HCT116 (cell line): ENCODE results near the gene ROR2. TPM values are rescaled to one million over a fixed set of nuclear protein-coding genes. Genes with fewer than 3 reads are reported as not detected.

Source experiments
- ATAC-seq: fragments of 200-7000 bp; cut with Tn5 transposase; 2 replicates; pipeline ENCODE4 v1.9.1; 2020; ENCODE audit warnings: mild to moderate bottlenecking, moderate library complexity
- BruUV-seq: library from RNA; stranded (reverse); fragments of 400-500 nt; replicated peaks from 2 replicates; lab custom pipeline; 2021; lab: Mats Ljungman, UMichigan
- CTCF ChIA-PET: fragments of 300-600 bp; sonication (Branson Sonifier 250); formaldehyde crosslinking; loops from one replicate; lab custom pipeline; 2021; ENCODE audit warnings: antibody characterized with exemption; lab: Charles Lee
- POLR2A ChIA-PET: fragments of 300-600, 350-600 bp; sonication (Branson Sonifier 250); formaldehyde crosslinking; loops from one replicate; lab custom pipeline; 2021; ENCODE audit warnings: antibody characterized with exemption; lab: Charles Lee
- RAD21 ChIA-PET, 2 experiments: fragments of 300-600 bp; sonication (Branson Sonifier 250); formaldehyde crosslinking; loops; one replicate each; lab custom pipeline; 2023; ENCODE audit warnings: low total read pairs in 2 of 2; ENCODE audit not compliant: uncharacterized antibody in 2 of 2, unreplicated experiment in 2 of 2, low non-redundant PET in 1 of 2; lab: Charles Lee
- DNase-seq: peaks from one replicate; pipeline ENCODE4 v3.0.0-alpha.2; 2010; ENCODE audit warnings: low read depth, low spot score
- H2AFZ ChIP-seq: fragments of 200-600 bp; shearing (Covaris generic), sonication (generic); 2 replicates; pipeline ENCODE4 v1.6.1; 2017; ENCODE audit warnings: low read depth, mixed run types, mixed read lengths, antibody characterized with exemption, low read length; ENCODE audit not compliant: poor library complexity, severe bottlenecking
- H3K27ac ChIP-seq: 2 replicates; pipeline ENCODE4 v1.5.1; 2012; ENCODE audit warnings: low read depth, low read length
- H3K27me3 ChIP-seq: fragments of 200-600 bp; sonication (generic); 2 replicates; pipeline ENCODE4 v1.6.1; 2016; ENCODE audit warnings: mixed run types, low read length, mixed read lengths; ENCODE audit not compliant: insufficient read depth
- H3K36me3 ChIP-seq, 2 experiments: fragments of 200-500 bp in 1 of 2; fragments of 200-600 bp in 1 of 2; sonication (Bioruptor generic) in 1 of 2; sonication (generic) in 1 of 2; 2 replicates each; pipeline versions ENCODE4 v1.5.1 to v1.6.1; 2014 to 2016; ENCODE audit warnings: low read length in 2 of 2, inconsistent platforms in 1 of 2, mixed read lengths in 1 of 2, mixed run types in 1 of 2; ENCODE audit not compliant: insufficient read depth in 2 of 2, control insufficient read depth in 1 of 2
- H3K4me1 ChIP-seq, 2 experiments: fragments of 200-600 bp in 1 of 2; sonication (generic) in 1 of 2; 2 replicates each; pipeline versions ENCODE4 v1.5.1 to v1.6.1; 2012 to 2017; ENCODE audit warnings: low read length in 2 of 2, inconsistent platforms in 1 of 2, mild to moderate bottlenecking in 1 of 2, mixed read lengths in 1 of 2, mixed run types in 1 of 2, moderate library complexity in 1 of 2; ENCODE audit not compliant: insufficient read depth in 2 of 2, control insufficient read depth in 1 of 2
- H3K4me2 ChIP-seq: fragments of 200-600 bp; sonication (generic); 2 replicates; pipeline ENCODE4 v1.6.1; 2017; ENCODE audit warnings: mixed run types, low read length, mixed read lengths
- H3K4me3 ChIP-seq, 2 experiments: fragments of 200-600 bp in 1 of 2; sonication (generic) in 1 of 2; replicated peaks in 1 of 2; 2 replicates each; pipeline ENCODE4 v1.5.1; 2011 to 2016; ENCODE audit warnings: low read length in 2 of 2, control low read depth in 1 of 2, low read depth in 1 of 2, mild to moderate bottlenecking in 1 of 2, mixed read lengths in 1 of 2, mixed run types in 1 of 2
- H3K79me2 ChIP-seq: fragments of 200-600 bp; sonication (generic); 2 replicates; pipeline ENCODE4 v1.6.1; 2017; ENCODE audit warnings: mild to moderate bottlenecking, mixed run types, low read length, moderate library complexity, mixed read lengths; ENCODE audit not compliant: insufficient read depth
- H3K9ac ChIP-seq: fragments of 200-600 bp; sonication (generic); 2 replicates; pipeline ENCODE4 v1.6.1; 2016; ENCODE audit warnings: low read length, mixed read lengths
- H3K9me2 ChIP-seq: fragments of 200-600 bp; sonication (generic), shearing (Covaris generic); 2 replicates; pipeline ENCODE4 v1.6.1; 2017; ENCODE audit warnings: mixed run types, mild to moderate bottlenecking, moderate library complexity; ENCODE audit not compliant: insufficient read depth
- H3K9me3 ChIP-seq, 2 experiments: fragments of 200-500 bp in 1 of 2; fragments of 200-600 bp in 1 of 2; sonication (Bioruptor generic) in 1 of 2; sonication (generic) in 1 of 2; 2 replicates each; pipeline ENCODE4 v1.6.1; 2014 to 2017; ENCODE audit warnings: low read length in 2 of 2, mixed read lengths in 2 of 2, inconsistent platforms in 1 of 2, low read depth in 1 of 2, mild to moderate bottlenecking in 1 of 2, mixed run types in 1 of 2, moderate library complexity in 1 of 2; ENCODE audit not compliant: control insufficient read depth in 1 of 2, insufficient read depth in 1 of 2
- H4K20me1 ChIP-seq: fragments of 200-600 bp; sonication (generic), shearing (Covaris generic); 2 replicates; pipeline ENCODE4 v1.6.1; 2017; ENCODE audit warnings: mixed run types, mild to moderate bottlenecking, moderate library complexity; ENCODE audit not compliant: insufficient read depth
- CBX3 ChIP-seq: IDR thresholded peaks from 2 replicates; pipeline ENCODE4 v1.6.1; 2012; ENCODE audit warnings: low read depth
- EZH2 ChIP-seq: fragments of 200-600 bp; sonication (generic); IDR thresholded peaks from 2 replicates; pipeline ENCODE4 v1.6.1; 2017; ENCODE audit warnings: antibody characterized with exemption, mixed run types
- EZH2phosphoT487 ChIP-seq: fragments of 200-600 bp; IDR thresholded peaks from 2 replicates; pipeline ENCODE4 v1.6.1; 2018; ENCODE audit warnings: antibody characterized with exemption, borderline replicate concordance
- FOSL1 ChIP-seq: IDR thresholded peaks from 2 replicates; pipeline ENCODE4 v1.6.1; 2012; ENCODE audit warnings: low read depth
- JUND ChIP-seq: IDR thresholded peaks from 2 replicates; pipeline ENCODE4 v1.6.1; 2012
- POLR2A ChIP-seq: IDR thresholded peaks from 2 replicates; pipeline ENCODE4 v1.7.0; 2011; ENCODE audit warnings: borderline replicate concordance; ENCODE audit not compliant: insufficient read depth, insufficient read length; ENCODE audit errors: extremely low read depth
- POLR2AphosphoS5 ChIP-seq: IDR thresholded peaks from 2 replicates; pipeline ENCODE4 v1.6.1; 2011; ENCODE audit warnings: mild to moderate bottlenecking, low read depth, low read length, moderate library complexity
- RAD21 ChIP-seq: IDR thresholded peaks from 2 replicates; pipeline ENCODE4 v1.6.1; 2012; ENCODE audit warnings: low read depth, mild to moderate bottlenecking
- SIN3A ChIP-seq: IDR thresholded peaks from 2 replicates; pipeline ENCODE4 v1.6.1; 2012; ENCODE audit warnings: low read depth
- SP1 ChIP-seq: IDR thresholded peaks from 2 replicates; pipeline ENCODE4 v1.6.1; 2012; ENCODE audit warnings: low read depth
- SRF ChIP-seq: IDR thresholded peaks from 2 replicates; pipeline ENCODE4 v1.6.1; 2012; ENCODE audit warnings: low read depth
- TCF7L2 ChIP-seq: IDR thresholded peaks from 2 replicates; pipeline ENCODE4 v1.7.0; 2011; ENCODE audit warnings: borderline replicate concordance, inconsistent platforms; ENCODE audit not compliant: insufficient read depth, insufficient read length; ENCODE audit errors: extremely low read depth
- ZFX ChIP-seq: fragments of 450-650 bp; IDR thresholded peaks from 2 replicates; pipeline ENCODE4 v1.6.1; 2017
- ZNF274 ChIP-seq: fragments of 200-500 bp; sonication (Bioruptor generic); IDR thresholded peaks from 2 replicates; pipeline ENCODE4 v1.6.1; 2014; ENCODE audit warnings: mild to moderate bottlenecking, low read depth, low read length, inconsistent platforms
- intact Hi-C: fragments of 100-400 bp; cut with micrococcal nuclease; formaldehyde crosslinking; loops from 2 replicates; pipeline ENCODE4 v1.10.0; 2022
- total RNA-seq: library from RNA; stranded (reverse); gene quantifications from one replicate; pipeline ENCODE4 v1.2.1, GENCODE V29; 2021; ENCODE audit not compliant: unreplicated experiment
- TF ChIP-seq, protein P1 (sequence below): IDR thresholded peaks from 2 replicates; pipeline ENCODE4 v1.6.1; 2012
- TF ChIP-seq, protein P2 (sequence below): IDR thresholded peaks from 2 replicates; pipeline ENCODE4 v1.6.1; 2012
- TF ChIP-seq, protein P3 (sequence below): IDR thresholded peaks from 2 replicates; pipeline ENCODE4 v1.6.1; 2011; ENCODE audit warnings: mild to moderate bottlenecking, low read length, moderate library complexity; ENCODE audit not compliant: insufficient replicate concordance; ENCODE audit errors: extremely low read depth
- TF ChIP-seq, protein P4 (sequence below): IDR thresholded peaks from 2 replicates; pipeline ENCODE4 v1.6.1; 2012; ENCODE audit warnings: low read depth

ROR2 gene
- total RNA-seq, 1 experiment from 2014 or later, result 15.7 TPM

DNA sequence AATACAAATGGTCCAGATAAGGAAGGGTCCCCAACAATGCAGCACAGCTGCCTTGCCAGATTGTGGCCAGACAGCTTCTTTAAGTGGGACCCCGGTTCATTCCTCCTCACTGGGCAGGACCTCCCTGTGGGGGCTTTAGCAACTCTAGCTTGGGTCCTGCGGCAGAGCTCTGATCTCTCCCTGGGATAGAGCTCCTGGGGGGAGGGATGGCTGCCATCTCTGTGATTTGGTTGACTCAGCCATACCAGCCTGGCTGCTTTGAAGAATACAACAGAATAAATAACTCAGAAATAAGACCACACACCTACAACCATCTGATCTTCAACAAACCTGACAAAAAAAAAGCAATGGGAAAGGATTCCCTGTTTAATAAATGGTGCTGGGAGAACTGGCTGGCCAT lies 22.7 kb upstream of the ROR2 start:
- Histone ChIP-seq H3K9me2 (no peaks in the 10 kb centered on the region), H3K4me2 (no peak overlapping the region), H3K27me3 (no peaks in the 10 kb centered on the region), H3K9ac (no peak overlapping the region), H3K9me3 (no peaks in the 10 kb centered on the region), H3K79me2 (no peaks in the 10 kb centered on the region), H2AFZ (no peak overlapping the region), H3K4me1 (no peaks in the 10 kb centered on the region), H3K36me3 (no peaks in the 10 kb centered on the region), H4K20me1 (no peaks in the 10 kb centered on the region), H3K4me3 (no peak overlapping the region), H3K27ac (no peak overlapping the region)
- intact Hi-C loops, result no loop called here
- BruUV-seq, result no TSS peak
- ATAC-seq (no peak), DNase-seq (no peak)
- ChIA-PET RAD21 (no interaction called here), POLR2A (no interaction called here), CTCF (no interaction called here)
- TF ChIP-seq TCF7L2 (no peak), RAD21 (no peak), SRF (no peak), ZFX (no peak), EZH2phosphoT487 (no peak), SIN3A (no peak), EZH2 (no peak), CBX3 (no peak), POLR2A (no peak), FOSL1 (no peak), SP1 (no peak), POLR2AphosphoS5 (no peak), JUND (no peak), ZNF274 (no peak)
- TF ChIP-seq, protein P1, sequence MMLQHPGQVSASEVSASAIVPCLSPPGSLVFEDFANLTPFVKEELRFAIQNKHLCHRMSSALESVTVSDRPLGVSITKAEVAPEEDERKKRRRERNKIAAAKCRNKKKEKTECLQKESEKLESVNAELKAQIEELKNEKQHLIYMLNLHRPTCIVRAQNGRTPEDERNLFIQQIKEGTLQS, result no peak
- TF ChIP-seq, protein P2, sequence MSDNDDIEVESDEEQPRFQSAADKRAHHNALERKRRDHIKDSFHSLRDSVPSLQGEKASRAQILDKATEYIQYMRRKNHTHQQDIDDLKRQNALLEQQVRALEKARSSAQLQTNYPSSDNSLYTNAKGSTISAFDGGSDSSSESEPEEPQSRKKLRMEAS, result no peak
- TF ChIP-seq, protein P3, sequence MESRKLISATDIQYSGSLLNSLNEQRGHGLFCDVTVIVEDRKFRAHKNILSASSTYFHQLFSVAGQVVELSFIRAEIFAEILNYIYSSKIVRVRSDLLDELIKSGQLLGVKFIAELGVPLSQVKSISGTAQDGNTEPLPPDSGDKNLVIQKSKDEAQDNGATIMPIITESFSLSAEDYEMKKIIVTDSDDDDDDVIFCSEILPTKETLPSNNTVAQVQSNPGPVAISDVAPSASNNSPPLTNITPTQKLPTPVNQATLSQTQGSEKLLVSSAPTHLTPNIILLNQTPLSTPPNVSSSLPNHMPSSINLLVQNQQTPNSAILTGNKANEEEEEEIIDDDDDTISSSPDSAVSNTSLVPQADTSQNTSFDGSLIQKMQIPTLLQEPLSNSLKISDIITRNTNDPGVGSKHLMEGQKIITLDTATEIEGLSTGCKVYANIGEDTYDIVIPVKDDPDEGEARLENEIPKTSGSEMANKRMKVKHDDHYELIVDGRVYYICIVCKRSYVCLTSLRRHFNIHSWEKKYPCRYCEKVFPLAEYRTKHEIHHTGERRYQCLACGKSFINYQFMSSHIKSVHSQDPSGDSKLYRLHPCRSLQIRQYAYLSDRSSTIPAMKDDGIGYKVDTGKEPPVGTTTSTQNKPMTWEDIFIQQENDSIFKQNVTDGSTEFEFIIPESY, result no peak
- TF ChIP-seq, protein P4, sequence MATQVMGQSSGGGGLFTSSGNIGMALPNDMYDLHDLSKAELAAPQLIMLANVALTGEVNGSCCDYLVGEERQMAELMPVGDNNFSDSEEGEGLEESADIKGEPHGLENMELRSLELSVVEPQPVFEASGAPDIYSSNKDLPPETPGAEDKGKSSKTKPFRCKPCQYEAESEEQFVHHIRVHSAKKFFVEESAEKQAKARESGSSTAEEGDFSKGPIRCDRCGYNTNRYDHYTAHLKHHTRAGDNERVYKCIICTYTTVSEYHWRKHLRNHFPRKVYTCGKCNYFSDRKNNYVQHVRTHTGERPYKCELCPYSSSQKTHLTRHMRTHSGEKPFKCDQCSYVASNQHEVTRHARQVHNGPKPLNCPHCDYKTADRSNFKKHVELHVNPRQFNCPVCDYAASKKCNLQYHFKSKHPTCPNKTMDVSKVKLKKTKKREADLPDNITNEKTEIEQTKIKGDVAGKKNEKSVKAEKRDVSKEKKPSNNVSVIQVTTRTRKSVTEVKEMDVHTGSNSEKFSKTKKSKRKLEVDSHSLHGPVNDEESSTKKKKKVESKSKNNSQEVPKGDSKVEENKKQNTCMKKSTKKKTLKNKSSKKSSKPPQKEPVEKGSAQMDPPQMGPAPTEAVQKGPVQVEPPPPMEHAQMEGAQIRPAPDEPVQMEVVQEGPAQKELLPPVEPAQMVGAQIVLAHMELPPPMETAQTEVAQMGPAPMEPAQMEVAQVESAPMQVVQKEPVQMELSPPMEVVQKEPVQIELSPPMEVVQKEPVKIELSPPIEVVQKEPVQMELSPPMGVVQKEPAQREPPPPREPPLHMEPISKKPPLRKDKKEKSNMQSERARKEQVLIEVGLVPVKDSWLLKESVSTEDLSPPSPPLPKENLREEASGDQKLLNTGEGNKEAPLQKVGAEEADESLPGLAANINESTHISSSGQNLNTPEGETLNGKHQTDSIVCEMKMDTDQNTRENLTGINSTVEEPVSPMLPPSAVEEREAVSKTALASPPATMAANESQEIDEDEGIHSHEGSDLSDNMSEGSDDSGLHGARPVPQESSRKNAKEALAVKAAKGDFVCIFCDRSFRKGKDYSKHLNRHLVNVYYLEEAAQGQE, result no peak
